Activated CD8-positive, alpha-beta memory T cell treated with anti-CD3 and anti-CD28 coated beads, Interleukin-2, amount 50 U/mL, for 48 hours (primary cell): ENCODE results near the gene EVL.

Source experiments
- DNase-seq: peaks from one replicate; pipeline ENCODE4 v3.0.0-alpha.2; 2020

EVL gene

GRCh38 chr14:100132161-100132902 lies 67.1 kb downstream of the EVL start:
- DNase-seq: no peak

GRCh38 chr14:100132903-100133510 lies 67.8 kb downstream of the EVL start:
- DNase-seq: no peak

GRCh38 chr14:100134586-100134985 lies 69.4 kb downstream of the EVL start:
- no peak for DNase-seq

- DNase-seq: no peak
Measured at GRCh38 chr14:100135073-100135472, 69.9 kb downstream of the EVL start.

GRCh38 chr14:100135784-100136183 lies 70.6 kb downstream of the EVL start:
- DNase-seq: no peak

- no peak for DNase-seq
Measured at GRCh38 chr14:100137173-100137572, 72.0 kb downstream of the EVL start.

- no peak for DNase-seq
Measured at GRCh38 chr14:100138082-100138787, 73.0 kb downstream of the EVL start.

GRCh38 chr14:100138955-100139354 lies 73.7 kb downstream of the EVL start:
- no peak for DNase-seq

GRCh38 chr14:100140452-100141078 lies 75.3 kb downstream of the EVL start:
- no peak for DNase-seq

- DNase-seq: no peak
Measured at GRCh38 chr14:100141098-100141497, 75.9 kb downstream of the EVL start.

GRCh38 chr14:100142073-100143040 lies 77.1 kb downstream of the EVL start:
- DNase-seq: no peak

GRCh38 chr14:100143523-100143922 lies 78.3 kb downstream of the EVL start:
- no peak for DNase-seq

GRCh38 chr14:100143934-100144333 lies 78.7 kb downstream of the EVL start:
- DNase-seq: no peak

GRCh38 chr14:100144645-100144995 lies 79.4 kb downstream of the EVL start:
- DNase-seq: no peak

- DNase-seq: no peak
Measured at GRCh38 chr14:100144996-100145646, 79.9 kb downstream of the EVL start.

GRCh38 chr14:100145682-100146464 lies 80.7 kb downstream of the EVL start:
- DNase-seq: no peak

GRCh38 chr14:100146531-100147091 lies 81.4 kb downstream of the EVL start:
- no peak for DNase-seq

GRCh38 chr14:100147181-100147631 lies 82.0 kb downstream of the EVL start:
- DNase-seq: peak; percentile 83

- DNase-seq: no peak
Measured at GRCh38 chr14:100147691-100148464, 82.7 kb downstream of the EVL start.
